OCI-LY1 (cell line): ENCODE results near the gene E2F4.

Experiments used
- H2AFZ ChIP-seq: fragments of 200-600 bp; sonication (generic), shearing (Covaris generic); 2 replicates; pipeline ENCODE4 v1.6.0; 2014; ENCODE audit warnings: antibody characterized with exemption, mild to moderate bottlenecking, low read length
- H3F3A ChIP-seq: fragments of 200-600 bp; sonication (generic), shearing (Covaris generic); 2 replicates; pipeline ENCODE4 v1.6.0; 2014; ENCODE audit warnings: mild to moderate bottlenecking, antibody characterized with exemption, low read length, moderate library complexity; ENCODE audit not compliant: insufficient read depth
- H3K27ac ChIP-seq: fragments of 200-600 bp; sonication (generic); 2 replicates; pipeline ENCODE4 v1.5.1; 2014; ENCODE audit warnings: low read length, mixed run types, mild to moderate bottlenecking, low read depth; ENCODE audit not compliant: poor library complexity, severe bottlenecking
- H3K27me3 ChIP-seq: fragments of 200-600 bp; sonication (generic); 2 replicates; pipeline ENCODE4 v1.6.0; 2014; ENCODE audit warnings: antibody characterized with exemption, mild to moderate bottlenecking, low read length, moderate library complexity; ENCODE audit not compliant: insufficient read depth
- H3K36me3 ChIP-seq: fragments of 200-600 bp; sonication (generic); 2 replicates; pipeline ENCODE4 v1.6.1; 2014; ENCODE audit warnings: mild to moderate bottlenecking, antibody characterized with exemption, low read length, moderate library complexity, mixed read lengths; ENCODE audit not compliant: insufficient read depth
- H3K4me1 ChIP-seq: fragments of 200-600 bp; sonication (generic); 2 replicates; pipeline ENCODE4 v1.5.1; 2014; ENCODE audit warnings: mild to moderate bottlenecking, low read length, moderate library complexity; ENCODE audit not compliant: insufficient read depth, severe bottlenecking
- H3K4me2 ChIP-seq: fragments of 200-600 bp; sonication (generic), shearing (Covaris generic); 2 replicates; pipeline ENCODE4 v1.6.1; 2014; ENCODE audit warnings: low read length
- H3K4me3 ChIP-seq: fragments of 200-600 bp; sonication (generic); 2 replicates; pipeline ENCODE4 v1.5.1; 2014; ENCODE audit warnings: low read length, low read depth, mild to moderate bottlenecking, mixed read lengths; ENCODE audit not compliant: poor library complexity, severe bottlenecking
- H3K79me2 ChIP-seq: fragments of 200-600 bp; shearing (Covaris generic); 2 replicates; pipeline ENCODE4 v1.6.1; 2016; ENCODE audit warnings: mixed run types, low read length, mixed read lengths; ENCODE audit not compliant: insufficient read depth
- H3K9ac ChIP-seq: fragments of 200-600 bp; sonication (generic), shearing (Covaris generic); 2 replicates; pipeline ENCODE4 v1.6.1; 2014; ENCODE audit warnings: mild to moderate bottlenecking, low read length, mixed read lengths
- H3K9me2 ChIP-seq: fragments of 200-600 bp; sonication (generic), shearing (Covaris generic); 2 replicates; pipeline ENCODE4 v1.6.1; 2014; ENCODE audit warnings: low read depth, mild to moderate bottlenecking, low read length, mixed read lengths
- H3K9me3 ChIP-seq: fragments of 200-600 bp; shearing (Covaris generic); 2 replicates; pipeline ENCODE4 v1.6.1; 2014; ENCODE audit warnings: low read length, mixed read lengths
- H4K20me1 ChIP-seq: fragments of 200-600 bp; sonication (generic), shearing (Covaris generic); 2 replicates; pipeline ENCODE4 v1.6.0; 2016; ENCODE audit warnings: mild to moderate bottlenecking, low read length; ENCODE audit not compliant: insufficient read depth
- CTCF ChIP-seq: fragments of 200-600 bp; sonication (generic), shearing (Covaris generic); IDR thresholded peaks from 2 replicates; pipeline ENCODE4 v1.5.1; 2017; ENCODE audit warnings: mild to moderate bottlenecking, antibody characterized with exemption, low read length, moderate library complexity, mixed read lengths
- EZH2 ChIP-seq: fragments of 200-600 bp; sonication (generic), shearing (Covaris generic); IDR thresholded peaks from 2 replicates; pipeline ENCODE4 v1.8.0; 2017; ENCODE audit warnings: borderline replicate concordance, mixed run types, mild to moderate bottlenecking, antibody characterized with exemption, low read length, moderate library complexity, mixed read lengths

E2F4 gene

GRCh38 chr16:67212766-67213165 is 20.8 kb downstream of the E2F4 start:
- no peaks in the 10 kb centered on the region for H3K36me3 ChIP-seq
- no peak overlapping the region for H3K4me3 ChIP-seq
- no peak overlapping the region for H3K4me2 ChIP-seq
- no peak overlapping the region for H2AFZ ChIP-seq
- no peak overlapping the region for H3K9ac ChIP-seq
- no peaks in the 10 kb centered on the region for H3K27me3 ChIP-seq
- H4K20me1 ChIP-seq, result no peaks in the 10 kb centered on the region
- H3F3A ChIP-seq, result no peaks in the 10 kb centered on the region
- no peaks in the 10 kb centered on the region for H3K79me2 ChIP-seq
- no peak overlapping the region for H3K27ac ChIP-seq
- TF ChIP-seq CTCF, result no peak
- no peak for TF ChIP-seq EZH2
- H3K4me1 ChIP-seq, result no peaks in the 10 kb centered on the region
- no peaks in the 10 kb centered on the region for H3K9me3 ChIP-seq
- no peaks in the 10 kb centered on the region for H3K9me2 ChIP-seq

GRCh38 chr16:67213197-67214019 is 21.5 kb downstream of the E2F4 start:
- Histone ChIP-seq H3F3A (no peaks in the 10 kb centered on the region), H3K4me2 (no peak overlapping the region), H4K20me1 (no peaks in the 10 kb centered on the region), H3K9me3 (no peaks in the 10 kb centered on the region), H3K4me1 (no peaks in the 10 kb centered on the region), H3K9me2 (no peaks in the 10 kb centered on the region), H2AFZ (no peak overlapping the region), H3K4me3 (no peak overlapping the region), H3K36me3 (no peaks in the 10 kb centered on the region), H3K79me2 (no peaks in the 10 kb centered on the region), H3K27me3 (no peaks in the 10 kb centered on the region), H3K9ac (no peak overlapping the region), H3K27ac (no peak overlapping the region)
- no peak for TF ChIP-seq CTCF
- TF ChIP-seq EZH2, result no peak

- Histone ChIP-seq H3K9me3 (no peaks in the 10 kb centered on the region), H3K36me3 (no peaks in the 10 kb centered on the region), H3F3A (no peaks in the 10 kb centered on the region), H3K27me3 (no peaks in the 10 kb centered on the region), H3K9me2 (no peaks in the 10 kb centered on the region), H3K4me3 (no peak overlapping the region), H3K4me2 (no peak overlapping the region), H2AFZ (no peak overlapping the region), H3K9ac (no peak overlapping the region), H3K4me1 (no peaks in the 10 kb centered on the region), H3K27ac (no peak overlapping the region), H3K79me2 (no peaks in the 10 kb centered on the region), H4K20me1 (no peaks in the 10 kb centered on the region)
- TF ChIP-seq EZH2, result no peak
These were observed 23.8 kb downstream of the E2F4 start for GRCh38 chr16:67215706-67216105.
